Mesothelial cell of epicardium (in vitro differentiated cells): ENCODE data around the gene FLRT2. TPM values are rescaled to one million over a fixed set of nuclear protein-coding genes. Genes with fewer than 3 reads are reported as not detected.

Experiments used
- DNase-seq, 2 experiments: peaks; one replicate each; pipeline ENCODE4 v3.0.0; 2021; ENCODE audit warnings: low spot score in 2 of 2; ENCODE audit not compliant: unreplicated experiment in 2 of 2
- H3K27ac Mint-ChIP-seq: 2 replicates; pipeline ENCODE4 v1.8.0; 2021; ENCODE audit warnings: mixed read lengths
- H3K27me3 Mint-ChIP-seq: 2 replicates; pipeline ENCODE4 v1.8.0; 2021; ENCODE audit warnings: low read depth, mixed read lengths
- H3K36me3 Mint-ChIP-seq: 2 replicates; pipeline ENCODE4 v1.8.0; 2021; ENCODE audit warnings: mixed read lengths
- H3K4me1 Mint-ChIP-seq: 2 replicates; pipeline ENCODE4 v1.8.0; 2021; ENCODE audit warnings: mixed read lengths
- H3K4me3 Mint-ChIP-seq: 2 replicates; pipeline ENCODE4 v1.8.0; 2021; ENCODE audit warnings: mild to moderate bottlenecking, moderate library complexity, mixed read lengths
- H3K9me3 Mint-ChIP-seq: 2 replicates; pipeline ENCODE4 v1.8.0; 2021; ENCODE audit warnings: mixed read lengths
- total RNA-seq: library from RNA; stranded (reverse); gene quantifications from 3 replicates; pipeline ENCODE4 v1.2.1, GENCODE V29; 2021
- TF ChIP-seq, protein P1 (sequence below): fragments of 200-600 bp; sonication (generic); IDR thresholded peaks from one replicate; pipeline ENCODE4 v1.5.0; 2021; ENCODE audit warnings: antibody characterized with exemption; ENCODE audit not compliant: unreplicated experiment

Gene FLRT2
- total RNA-seq, 1 donor from 2014 or later = 150 TPM

DNA sequence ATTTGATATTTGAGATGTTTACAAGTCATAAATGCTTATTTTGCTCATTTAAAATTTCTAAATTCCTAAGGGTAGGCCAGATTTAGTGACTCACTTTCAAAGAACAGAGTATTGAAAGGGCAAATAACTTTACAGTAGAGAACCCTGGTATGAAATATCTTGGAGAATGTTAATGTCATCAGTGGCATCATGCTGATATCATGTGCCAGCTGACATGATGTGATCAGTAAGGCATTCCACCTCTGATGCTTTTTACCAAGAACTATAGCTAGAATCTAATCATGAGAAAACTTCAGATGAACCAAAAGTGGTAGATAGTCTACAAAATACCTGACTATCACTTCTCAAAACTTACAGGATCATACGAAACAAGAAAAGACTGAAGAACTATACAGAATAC is 2.9 kb upstream of the FLRT2 start:
- Mint-ChIP-seq H3K27me3 (no peaks in the 10 kb centered on the region), H3K4me3 (no peak overlapping the region), H3K9me3 (no peaks in the 10 kb centered on the region), H3K36me3 (no peaks in the 10 kb centered on the region), H3K4me1 (peaks cover 30% of the 10 kb centered on the region), H3K27ac (no peak overlapping the region)
- no peak for DNase-seq
- TF ChIP-seq, protein P1, sequence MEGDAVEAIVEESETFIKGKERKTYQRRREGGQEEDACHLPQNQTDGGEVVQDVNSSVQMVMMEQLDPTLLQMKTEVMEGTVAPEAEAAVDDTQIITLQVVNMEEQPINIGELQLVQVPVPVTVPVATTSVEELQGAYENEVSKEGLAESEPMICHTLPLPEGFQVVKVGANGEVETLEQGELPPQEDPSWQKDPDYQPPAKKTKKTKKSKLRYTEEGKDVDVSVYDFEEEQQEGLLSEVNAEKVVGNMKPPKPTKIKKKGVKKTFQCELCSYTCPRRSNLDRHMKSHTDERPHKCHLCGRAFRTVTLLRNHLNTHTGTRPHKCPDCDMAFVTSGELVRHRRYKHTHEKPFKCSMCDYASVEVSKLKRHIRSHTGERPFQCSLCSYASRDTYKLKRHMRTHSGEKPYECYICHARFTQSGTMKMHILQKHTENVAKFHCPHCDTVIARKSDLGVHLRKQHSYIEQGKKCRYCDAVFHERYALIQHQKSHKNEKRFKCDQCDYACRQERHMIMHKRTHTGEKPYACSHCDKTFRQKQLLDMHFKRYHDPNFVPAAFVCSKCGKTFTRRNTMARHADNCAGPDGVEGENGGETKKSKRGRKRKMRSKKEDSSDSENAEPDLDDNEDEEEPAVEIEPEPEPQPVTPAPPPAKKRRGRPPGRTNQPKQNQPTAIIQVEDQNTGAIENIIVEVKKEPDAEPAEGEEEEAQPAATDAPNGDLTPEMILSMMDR = no peak

DNA sequence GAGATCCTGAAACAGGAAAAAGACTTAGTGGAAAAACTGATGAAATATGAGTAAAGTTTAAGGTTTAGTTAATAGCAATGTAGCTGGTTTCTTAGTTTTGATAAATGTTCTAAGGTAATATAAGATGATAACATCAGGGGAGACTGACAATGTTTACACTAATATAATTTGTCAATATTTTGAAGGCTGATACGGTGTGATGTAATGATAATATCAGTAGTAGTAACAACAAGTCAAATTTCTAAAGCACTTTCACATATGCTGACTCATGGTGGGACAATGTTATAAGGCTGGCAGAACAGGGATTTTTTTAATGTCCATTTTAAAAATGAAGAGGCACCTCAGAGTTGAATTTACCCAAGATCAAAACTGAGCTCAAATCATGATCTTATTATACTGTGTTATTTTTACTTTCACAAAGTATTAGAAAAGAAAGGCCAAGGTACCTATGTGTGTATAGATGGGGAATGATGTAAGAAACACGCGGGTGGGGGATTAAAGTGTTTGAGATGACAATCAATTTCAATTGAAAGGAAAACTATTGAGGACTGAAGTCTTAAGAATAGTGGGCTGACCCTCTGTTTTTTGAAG is 2.4 kb upstream of the FLRT2 start:
- TF ChIP-seq, protein P1 = no peak
- DNase-seq = no peak
- Mint-ChIP-seq H3K4me3 (no peak overlapping the region), H3K36me3 (no peaks in the 10 kb centered on the region), H3K4me1 (peaks cover 36% of the 10 kb centered on the region), H3K27ac (peak overlapping the region; percentile 1), H3K27me3 (no peaks in the 10 kb centered on the region), H3K9me3 (no peaks in the 10 kb centered on the region)

DNA sequence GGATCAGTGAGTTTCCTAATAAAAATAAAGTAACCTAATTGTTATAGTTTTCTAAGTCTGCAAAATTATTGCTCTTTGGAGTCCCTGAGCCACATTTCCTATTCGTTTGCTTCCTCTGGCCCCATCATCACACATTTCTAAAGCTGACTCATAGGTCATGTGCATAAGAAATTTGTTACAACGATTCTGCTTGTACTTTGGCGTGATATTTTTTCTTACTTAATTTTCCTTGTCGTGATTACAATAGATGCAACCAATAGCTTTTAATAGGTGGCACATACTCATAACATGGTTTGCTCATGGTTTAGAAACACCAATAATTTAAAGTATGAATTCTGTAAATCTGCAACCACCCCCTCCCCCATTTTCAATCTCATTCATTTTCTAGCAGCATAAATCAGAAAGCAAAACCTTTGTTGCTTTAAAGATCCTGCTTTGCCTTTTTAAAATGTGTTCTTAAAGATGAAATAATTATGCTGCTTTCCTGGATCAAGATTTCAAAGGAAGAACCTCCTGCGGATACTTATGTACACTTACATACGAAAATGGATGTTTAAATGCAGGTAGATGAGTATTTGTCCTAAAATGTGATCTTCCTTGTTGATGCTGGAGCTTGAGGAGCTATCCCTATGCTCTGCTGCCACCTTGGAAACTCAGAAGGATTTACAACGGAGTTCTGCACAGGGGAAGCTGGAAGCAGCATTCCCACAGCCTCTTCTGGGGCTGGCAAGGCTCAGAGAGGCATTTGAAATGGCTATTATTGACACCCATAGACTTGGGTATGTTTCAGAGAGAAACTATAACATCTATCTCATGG is 1.7 kb upstream of the FLRT2 start:
- DNase-seq = no peak
- Mint-ChIP-seq H3K27ac (peak overlapping the region; percentile 85), H3K4me1 (peaks cover 39% of the 10 kb centered on the region), H3K4me3 (peak overlapping the region; percentile 93), H3K9me3 (no peaks in the 10 kb centered on the region), H3K27me3 (no peaks in the 10 kb centered on the region), H3K36me3 (no peaks in the 10 kb centered on the region)
- TF ChIP-seq, protein P1 = no peak

DNA sequence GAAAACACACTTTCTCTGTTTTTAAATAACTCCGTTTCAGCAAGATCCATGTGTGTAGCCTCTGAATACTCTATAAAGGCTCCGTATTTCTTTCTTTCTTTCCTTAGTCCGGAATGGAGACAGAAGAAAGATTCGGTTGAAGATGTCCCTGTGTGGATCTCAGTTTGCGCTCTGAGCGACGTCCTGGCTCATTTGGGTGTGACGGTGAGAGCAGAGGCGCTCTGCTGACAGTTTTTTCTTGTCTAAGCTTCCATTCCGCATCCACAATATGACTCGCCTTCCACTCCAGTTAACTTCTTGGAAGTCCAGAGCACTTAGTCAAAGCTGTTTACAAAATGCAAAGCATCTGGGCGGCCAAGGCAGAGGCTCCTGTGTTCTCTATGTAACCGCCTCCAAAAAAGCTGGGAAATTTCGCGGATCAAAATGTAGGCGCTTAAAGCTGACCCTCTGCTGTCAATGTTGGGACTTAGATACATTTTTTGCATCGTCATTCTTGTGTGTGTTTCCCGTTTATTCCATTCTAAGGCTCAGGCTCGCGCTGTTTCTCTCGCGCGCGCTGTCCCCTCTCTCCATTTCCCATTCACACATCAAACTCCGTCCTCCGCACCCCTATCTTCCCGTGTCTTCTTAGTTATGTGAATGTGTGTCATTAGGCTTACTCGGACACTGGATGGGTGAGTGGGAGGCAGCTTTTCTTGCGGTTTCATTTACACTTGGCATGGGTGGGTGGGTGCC is 880 bp upstream of the FLRT2 start:
- Mint-ChIP-seq H3K27me3 (no peaks in the 10 kb centered on the region), H3K27ac (peak overlapping the region; percentile 85)

DNA sequence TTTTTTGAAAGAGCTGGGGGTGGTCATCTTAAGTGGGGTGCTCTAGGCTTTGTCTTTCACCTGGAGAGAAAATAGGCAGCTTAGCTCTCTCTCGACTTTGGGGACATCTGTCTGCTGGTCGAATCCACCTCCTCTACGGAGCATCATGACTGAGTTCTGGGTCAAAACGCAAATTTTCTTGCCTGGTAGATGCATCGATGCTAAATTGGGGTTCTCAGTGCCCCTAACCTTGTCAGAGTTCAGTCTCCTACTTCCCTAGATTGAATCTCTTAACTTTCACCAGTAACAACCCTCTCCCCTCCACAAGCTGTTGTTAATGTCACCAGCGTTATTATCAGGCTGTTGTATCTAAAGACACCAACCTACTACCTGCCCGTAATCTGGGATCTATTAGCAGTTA is 682 bp downstream of the FLRT2 start:
- Mint-ChIP-seq H3K27ac (peak overlapping the region; percentile 91), H3K36me3 (no peaks in the 10 kb centered on the region), H3K9me3 (no peaks in the 10 kb centered on the region), H3K4me3 (peak overlapping the region; percentile 93), H3K27me3 (no peaks in the 10 kb centered on the region), H3K4me1 (peaks cover 50% of the 10 kb centered on the region)
- no peak for DNase-seq
- TF ChIP-seq, protein P1 = no peak

More for the DNA sequence above, 880 bp upstream of the FLRT2 start:
- no peak for DNase-seq
- TF ChIP-seq, protein P1 = no peak
- Mint-ChIP-seq H3K36me3 (no peaks in the 10 kb centered on the region), H3K9me3 (no peaks in the 10 kb centered on the region), H3K4me1 (peaks cover 39% of the 10 kb centered on the region), H3K4me3 (peak overlapping the region; percentile 93)
